ENCODE data around the gene KDSR.

DNA sequence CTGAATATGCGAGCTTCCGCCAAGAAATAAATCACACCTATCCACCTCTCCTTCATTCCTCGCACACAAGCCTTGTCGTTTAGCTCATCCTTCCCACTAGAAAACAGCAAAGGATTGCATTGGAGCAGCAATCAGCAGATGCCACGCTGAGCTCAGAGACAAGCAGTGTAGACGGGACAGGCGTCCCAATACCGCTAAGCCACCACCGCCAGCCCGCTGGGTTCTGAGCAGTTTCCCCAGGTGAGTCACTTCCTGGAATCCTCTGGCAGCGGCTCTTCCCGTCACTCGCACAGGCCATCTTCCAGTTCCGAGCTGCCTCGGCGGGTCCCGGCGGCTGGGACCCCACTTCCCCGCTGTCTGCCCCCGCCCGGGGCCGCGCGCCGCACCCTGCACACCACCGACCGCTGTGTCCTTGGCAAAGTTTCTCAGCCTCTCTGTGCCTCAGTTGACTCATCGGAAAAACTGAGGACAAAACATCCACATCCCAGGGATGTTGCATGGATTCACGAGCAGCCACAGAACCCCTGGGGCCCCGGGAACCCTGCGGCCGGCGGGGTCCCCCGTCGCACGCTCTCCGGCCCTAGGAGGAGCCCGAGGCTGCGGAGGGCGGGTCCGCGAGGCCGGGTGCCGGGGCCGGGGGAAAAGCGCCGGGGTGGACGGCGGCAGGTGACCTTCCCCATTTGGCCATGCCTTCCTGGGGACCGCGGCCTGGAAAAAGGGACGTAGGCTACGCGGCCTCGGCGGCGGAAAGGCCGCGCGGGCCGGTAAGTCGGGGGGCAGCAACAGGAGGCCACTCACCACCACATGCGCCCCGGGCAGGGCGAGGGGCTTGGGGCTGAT is 573 bp downstream of the KDSR start:
- TF ChIP-seq, protein P1, sequence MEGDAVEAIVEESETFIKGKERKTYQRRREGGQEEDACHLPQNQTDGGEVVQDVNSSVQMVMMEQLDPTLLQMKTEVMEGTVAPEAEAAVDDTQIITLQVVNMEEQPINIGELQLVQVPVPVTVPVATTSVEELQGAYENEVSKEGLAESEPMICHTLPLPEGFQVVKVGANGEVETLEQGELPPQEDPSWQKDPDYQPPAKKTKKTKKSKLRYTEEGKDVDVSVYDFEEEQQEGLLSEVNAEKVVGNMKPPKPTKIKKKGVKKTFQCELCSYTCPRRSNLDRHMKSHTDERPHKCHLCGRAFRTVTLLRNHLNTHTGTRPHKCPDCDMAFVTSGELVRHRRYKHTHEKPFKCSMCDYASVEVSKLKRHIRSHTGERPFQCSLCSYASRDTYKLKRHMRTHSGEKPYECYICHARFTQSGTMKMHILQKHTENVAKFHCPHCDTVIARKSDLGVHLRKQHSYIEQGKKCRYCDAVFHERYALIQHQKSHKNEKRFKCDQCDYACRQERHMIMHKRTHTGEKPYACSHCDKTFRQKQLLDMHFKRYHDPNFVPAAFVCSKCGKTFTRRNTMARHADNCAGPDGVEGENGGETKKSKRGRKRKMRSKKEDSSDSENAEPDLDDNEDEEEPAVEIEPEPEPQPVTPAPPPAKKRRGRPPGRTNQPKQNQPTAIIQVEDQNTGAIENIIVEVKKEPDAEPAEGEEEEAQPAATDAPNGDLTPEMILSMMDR (IDR thresholded peaks at IDR 0.05 in 4 of 5, conservative IDR thresholded peaks at IDR 0.05 in 1 of 5), result no peak
- no peak for TF ChIP-seq POLR2A (IDR thresholded peaks at IDR 0.05)

Data from gastrocnemius medialis (tissue), 4 donors.